Neural progenitor cell (in vitro differentiated cells): ENCODE data around the gene SRGAP2C. TPM values are rescaled to one million over a fixed set of nuclear protein-coding genes. Genes with fewer than 3 reads are reported as not detected.
"Not testable (repeated sequence)": the region's sequence is repeated elsewhere in the genome, so short reads cannot be mapped to it uniquely, and the experiment has no call there.

Experiments
- DNase-seq: peaks from one replicate; pipeline ENCODE4 v3.0.0-alpha.2; 2016; ENCODE audit warnings: low spot score
- H2AFZ ChIP-seq: fragments of 200-600 bp; sonication (generic); replicated peaks from 2 replicates; pipeline ENCODE4 v1.6.1; 2016; ENCODE audit warnings: antibody characterized with exemption
- H3F3A ChIP-seq: fragments of 200-600 bp; sonication (generic); 2 replicates; pipeline ENCODE4 v1.6.1; 2016; ENCODE audit warnings: antibody characterized with exemption, low read depth
- H3K27ac ChIP-seq: fragments of 200-600 bp; sonication (generic); 2 replicates; pipeline ENCODE4 v1.5.1; 2016; ENCODE audit warnings: mild to moderate bottlenecking
- H3K27me3 ChIP-seq: fragments of 200-600 bp; sonication (generic); 2 replicates; pipeline ENCODE4 v1.6.1; 2016; ENCODE audit warnings: mild to moderate bottlenecking, moderate library complexity
- H3K36me3 ChIP-seq: fragments of 200-600 bp; sonication (generic); 2 replicates; pipeline ENCODE4 v1.5.1; 2016
- H3K4me1 ChIP-seq: fragments of 200-600 bp; sonication (generic); 2 replicates; pipeline ENCODE4 v1.6.1; 2016; ENCODE audit warnings: mixed run types
- H3K4me2 ChIP-seq: fragments of 200-600 bp; sonication (generic); 2 replicates; pipeline ENCODE4 v1.6.1; 2016
- H3K4me3 ChIP-seq: fragments of 200-600 bp; sonication (generic); 2 replicates; pipeline ENCODE4 v1.5.1; 2016
- H3K79me2 ChIP-seq: fragments of 200-600 bp; sonication (generic); 2 replicates; pipeline ENCODE4 v1.6.1; 2016; ENCODE audit warnings: low read depth
- H3K9ac ChIP-seq: fragments of 200-600 bp; sonication (generic); 2 replicates; pipeline ENCODE4 v1.6.1; 2016
- H3K9me3 ChIP-seq: fragments of 200-600 bp; sonication (generic); 2 replicates; pipeline ENCODE4 v1.5.1; 2016; ENCODE audit warnings: low read depth
- H4K20me1 ChIP-seq: fragments of 200-600 bp; sonication (generic); 2 replicates; pipeline ENCODE4 v1.6.1; 2016; ENCODE audit warnings: low read depth
- H3K27ac Mint-ChIP-seq: 3 replicates; pipeline ENCODE4 v1.8.0; 2021; ENCODE audit warnings: mixed read lengths
- H3K27me3 Mint-ChIP-seq: 2 replicates; pipeline ENCODE4 v1.8.0; 2022; ENCODE audit warnings: low read depth, mild to moderate bottlenecking, inconsistent platforms, moderate library complexity, mixed read lengths; ENCODE audit not compliant: insufficient read depth
- H3K36me3 Mint-ChIP-seq: 3 replicates; pipeline ENCODE4 v1.8.0; 2021; ENCODE audit warnings: mixed read lengths
- H3K4me1 Mint-ChIP-seq: 3 replicates; pipeline ENCODE4 v1.8.0; 2021; ENCODE audit warnings: mixed read lengths
- H3K4me3 Mint-ChIP-seq: 3 replicates; pipeline ENCODE4 v1.8.0; 2021; ENCODE audit warnings: mild to moderate bottlenecking, moderate library complexity, mixed read lengths
- H3K9me3 Mint-ChIP-seq: 3 replicates; pipeline ENCODE4 v1.8.0; 2020; ENCODE audit warnings: mixed read lengths
- EZH2 ChIP-seq: fragments of 200-600 bp; sonication (generic); IDR thresholded peaks from 2 replicates; pipeline ENCODE4 v1.6.1; 2017; ENCODE audit warnings: antibody characterized with exemption, mild to moderate bottlenecking, moderate library complexity
- EZH2phosphoT487 ChIP-seq: fragments of 200-600 bp; sonication (generic); IDR thresholded peaks from 2 replicates; pipeline ENCODE4 v1.6.1; 2017; ENCODE audit warnings: antibody characterized with exemption
- total RNA-seq: library from RNA; depleted of rRNA; stranded (reverse); fragments of >200 nt; gene quantifications from 2 replicates; pipeline ENCODE4 v1.2.3, GENCODE V29; 2015; ENCODE audit warnings: low replicate concordance

The SRGAP2C gene
- total RNA-seq, 1 donor from 2014 or later, result 26.8 TPM

- peak; percentile 58 for TF ChIP-seq EZH2
- TF ChIP-seq EZH2phosphoT487, result peak; percentile 49
- H3K4me3 Mint-ChIP-seq, result peak overlapping the region; percentile 90
- DNase-seq, result peak; percentile 27
- peak overlapping the region; percentile 76 for H3K27ac Mint-ChIP-seq
- not testable (repeated sequence) for H3K36me3 ChIP-seq, H3F3A ChIP-seq, H3K9me3 ChIP-seq, H4K20me1 ChIP-seq, H3K4me1 Mint-ChIP-seq, H3K4me1 ChIP-seq, H3K27ac ChIP-seq, H3K79me2 ChIP-seq, H3K9ac ChIP-seq, H3K27me3 Mint-ChIP-seq
- H2AFZ ChIP-seq, result peak overlapping the region; percentile 82
- H3K9me3 Mint-ChIP-seq, result peaks cover 17% of the 10 kb centered on the region
- peak overlapping the region; percentile 89 for H3K4me2 ChIP-seq
- peaks cover 20% of the 10 kb centered on the region for H3K27me3 ChIP-seq
- peaks cover 15% of the 10 kb centered on the region for H3K36me3 Mint-ChIP-seq
- H3K4me3 ChIP-seq, result peak overlapping the region; percentile 83
These were observed 211.7 kb downstream of the SRGAP2C start for GRCh38 chr1:121396335-121397081.

DNA sequence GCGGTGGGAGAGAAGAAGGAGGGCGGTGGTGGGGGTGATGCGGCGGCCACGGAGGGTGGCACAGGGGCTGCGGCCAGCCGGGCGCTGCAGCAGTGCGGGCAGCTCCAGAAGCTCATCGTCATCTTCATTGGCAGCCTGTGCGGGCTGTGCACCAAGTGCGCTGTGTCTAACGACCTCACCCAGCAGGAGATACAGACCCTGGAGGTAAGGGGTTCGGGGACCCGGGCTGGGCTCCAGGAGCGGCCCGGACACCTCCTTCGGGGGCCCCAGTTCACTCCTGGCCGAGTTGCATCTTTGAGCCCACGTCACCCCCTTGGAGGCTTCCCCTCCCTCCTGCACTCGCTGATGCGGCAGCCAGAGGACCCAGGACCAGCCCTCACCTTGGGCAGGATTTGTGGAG lies 212.3 kb downstream of the SRGAP2C start:
- H4K20me1 ChIP-seq, H3K4me1 ChIP-seq, H3K79me2 ChIP-seq, H3K9me3 ChIP-seq, H3K27ac Mint-ChIP-seq, DNase-seq, H3K36me3 ChIP-seq, H3K9ac ChIP-seq, H2AFZ ChIP-seq, H3K4me1 Mint-ChIP-seq, H3K27me3 Mint-ChIP-seq, H3K27ac ChIP-seq, H3F3A ChIP-seq: not testable (repeated sequence)
- H3K4me3 Mint-ChIP-seq, result peak overlapping the region; percentile 90
- H3K9me3 Mint-ChIP-seq, result peaks cover 18% of the 10 kb centered on the region
- H3K36me3 Mint-ChIP-seq, result peaks cover 15% of the 10 kb centered on the region
- H3K4me3 ChIP-seq, result peak overlapping the region; percentile 83
- H3K4me2 ChIP-seq, result peak overlapping the region; percentile 89
- peaks cover 20% of the 10 kb centered on the region for H3K27me3 ChIP-seq

GRCh38 chr1:121399193-121399592 lies 214.4 kb downstream of the SRGAP2C start:
- not testable (repeated sequence) for H3K4me2 ChIP-seq, H3K36me3 ChIP-seq, H2AFZ ChIP-seq, H3K27ac Mint-ChIP-seq, H3F3A ChIP-seq, H3K79me2 ChIP-seq, H3K4me1 Mint-ChIP-seq, H3K27ac ChIP-seq, H4K20me1 ChIP-seq, H3K27me3 Mint-ChIP-seq, H3K4me3 ChIP-seq, H3K4me1 ChIP-seq, H3K4me3 Mint-ChIP-seq, DNase-seq, H3K9ac ChIP-seq, H3K9me3 ChIP-seq
- Mint-ChIP-seq H3K36me3 (peaks cover 15% of the 10 kb centered on the region), H3K9me3 (peaks cover 21% of the 10 kb centered on the region)
- peaks cover 20% of the 10 kb centered on the region for H3K27me3 ChIP-seq

DNA sequence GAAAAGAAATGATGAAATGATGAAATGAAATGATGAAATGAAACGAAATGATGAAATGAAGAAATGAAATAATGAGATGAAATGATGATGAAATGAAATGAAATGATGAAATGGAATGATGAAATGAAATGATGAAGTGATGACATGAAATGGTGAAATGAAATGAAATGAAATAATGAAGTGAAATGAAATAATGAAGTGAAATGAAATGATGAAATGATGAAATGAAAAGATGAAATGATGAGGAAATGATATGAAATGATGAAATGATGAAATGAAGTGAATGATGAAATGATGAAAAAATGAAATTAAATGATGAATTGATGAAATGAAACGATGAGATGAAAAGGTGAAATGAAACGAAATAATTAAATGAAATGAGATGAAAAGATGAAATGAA lies 215.3 kb downstream of the SRGAP2C start:
- not testable (repeated sequence) for H3K4me3 ChIP-seq, H2AFZ ChIP-seq, H3K79me2 ChIP-seq, H3F3A ChIP-seq, H3K9me3 ChIP-seq, H3K27me3 Mint-ChIP-seq, H3K4me1 ChIP-seq, H4K20me1 ChIP-seq, H3K4me3 Mint-ChIP-seq, DNase-seq, H3K27ac Mint-ChIP-seq, H3K4me2 ChIP-seq, H3K27ac ChIP-seq, H3K9ac ChIP-seq, H3K36me3 ChIP-seq, H3K4me1 Mint-ChIP-seq
- H3K27me3 ChIP-seq, result peaks cover 16% of the 10 kb centered on the region
- H3K9me3 Mint-ChIP-seq, result peaks cover 21% of the 10 kb centered on the region
- peaks cover 15% of the 10 kb centered on the region for H3K36me3 Mint-ChIP-seq

- not testable (repeated sequence) for H3K27ac ChIP-seq, H4K20me1 ChIP-seq, H3K9ac ChIP-seq, H3K36me3 ChIP-seq, H3K79me2 ChIP-seq, H3K4me1 ChIP-seq, H3K4me1 Mint-ChIP-seq, H3F3A ChIP-seq, H3K9me3 ChIP-seq, H2AFZ ChIP-seq, H3K27ac Mint-ChIP-seq, H3K27me3 Mint-ChIP-seq, DNase-seq, H3K4me3 Mint-ChIP-seq
- Mint-ChIP-seq H3K9me3 (peaks cover 21% of the 10 kb centered on the region), H3K36me3 (peaks cover 15% of the 10 kb centered on the region)
- peaks cover 15% of the 10 kb centered on the region for H3K27me3 ChIP-seq
- peak overlapping the region; percentile 53 for H3K4me3 ChIP-seq
- H3K4me2 ChIP-seq, result peak overlapping the region; percentile 73
These were observed 216.0 kb downstream of the SRGAP2C start for GRCh38 chr1:121400541-121401310.

DNA sequence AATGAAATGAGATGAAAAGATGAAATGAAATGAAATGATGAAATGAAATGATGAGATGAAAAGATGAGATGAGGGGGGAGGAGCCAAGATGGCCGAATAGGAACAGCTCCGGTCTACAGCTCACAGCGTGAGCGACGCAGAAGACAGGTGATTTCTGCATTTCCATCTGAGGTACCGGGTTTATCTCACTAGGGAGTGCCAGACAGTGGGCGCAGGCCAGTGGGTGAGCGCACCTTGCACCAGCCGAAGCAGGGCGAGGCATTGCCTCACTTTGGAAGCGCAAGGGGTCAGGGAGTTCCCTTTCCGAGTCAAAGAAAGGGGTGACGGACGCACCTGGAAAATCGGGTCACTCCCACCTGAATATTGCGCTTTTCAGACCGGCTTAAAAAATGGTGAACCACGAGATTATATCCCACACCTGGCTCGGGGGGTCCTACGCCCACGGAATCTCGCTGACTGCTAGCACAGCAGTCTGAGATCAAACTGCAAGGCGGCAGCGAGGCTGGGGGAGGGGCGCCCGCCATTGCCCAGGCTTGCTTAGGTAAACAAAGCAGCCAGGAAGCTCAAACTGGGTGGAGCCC lies 216.7 kb downstream of the SRGAP2C start:
- Mint-ChIP-seq H3K36me3 (peaks cover 15% of the 10 kb centered on the region), H3K9me3 (peaks cover 23% of the 10 kb centered on the region)
- not testable (repeated sequence) for H4K20me1 ChIP-seq, H3K79me2 ChIP-seq, H3F3A ChIP-seq, H3K36me3 ChIP-seq, H3K9me3 ChIP-seq, H3K27ac ChIP-seq, H3K9ac ChIP-seq, DNase-seq, H3K4me1 ChIP-seq, H3K27ac Mint-ChIP-seq, H3K27me3 Mint-ChIP-seq, H3K4me1 Mint-ChIP-seq, H3K4me3 Mint-ChIP-seq
- Histone ChIP-seq H2AFZ (peak overlapping the region; percentile 57), H3K4me3 (peak overlapping the region; percentile 53), H3K4me2 (peak overlapping the region; percentile 73), H3K27me3 (peaks cover 11% of the 10 kb centered on the region)

DNA sequence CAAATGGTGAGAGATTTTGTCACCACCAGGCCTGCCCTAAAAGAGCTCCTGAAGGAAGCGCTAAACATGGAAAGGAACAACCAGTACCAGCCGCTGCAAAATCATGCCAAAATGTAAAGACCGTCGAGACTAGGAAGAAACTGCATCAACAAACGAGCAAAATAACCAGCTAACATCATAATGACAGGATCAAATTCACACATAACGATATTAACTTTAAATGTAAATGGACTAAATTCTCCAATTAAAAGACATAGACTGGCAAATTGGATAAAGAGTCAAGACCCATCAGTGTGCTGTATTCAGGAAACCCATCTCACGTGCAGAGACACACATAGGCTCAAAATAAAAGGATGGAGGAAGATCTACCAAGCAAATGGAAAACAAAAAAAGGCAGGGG lies 218.5 kb downstream of the SRGAP2C start:
- H3K9me3 Mint-ChIP-seq, result peaks cover 23% of the 10 kb centered on the region

More for the DNA sequence above, 218.5 kb downstream of the SRGAP2C start:
- H3K27me3 ChIP-seq, H3K9ac ChIP-seq, H3K79me2 ChIP-seq, DNase-seq, H3K27ac Mint-ChIP-seq, H3K9me3 ChIP-seq, H3K4me1 ChIP-seq, H3K4me3 ChIP-seq, H2AFZ ChIP-seq, H3K4me2 ChIP-seq, H3K27ac ChIP-seq, H4K20me1 ChIP-seq, H3K36me3 ChIP-seq, H3K4me3 Mint-ChIP-seq, H3K4me1 Mint-ChIP-seq, H3K27me3 Mint-ChIP-seq, H3F3A ChIP-seq: not testable (repeated sequence)
- H3K36me3 Mint-ChIP-seq, result peaks cover 15% of the 10 kb centered on the region
